Activated T-cell treated with anti-CD3 and anti-CD28 coated beads for 24 hours (primary cell): ENCODE results near the gene CELA3A.
"Not testable (repeated sequence)": the region's sequence is repeated elsewhere in the genome, so short reads cannot be mapped to it uniquely, and the experiment has no call there.

Source experiments
- DNase-seq: peaks from one replicate; pipeline ENCODE4 v3.0.0-alpha.2; 2020; ENCODE audit warnings: low read depth

The CELA3A gene

DNA sequence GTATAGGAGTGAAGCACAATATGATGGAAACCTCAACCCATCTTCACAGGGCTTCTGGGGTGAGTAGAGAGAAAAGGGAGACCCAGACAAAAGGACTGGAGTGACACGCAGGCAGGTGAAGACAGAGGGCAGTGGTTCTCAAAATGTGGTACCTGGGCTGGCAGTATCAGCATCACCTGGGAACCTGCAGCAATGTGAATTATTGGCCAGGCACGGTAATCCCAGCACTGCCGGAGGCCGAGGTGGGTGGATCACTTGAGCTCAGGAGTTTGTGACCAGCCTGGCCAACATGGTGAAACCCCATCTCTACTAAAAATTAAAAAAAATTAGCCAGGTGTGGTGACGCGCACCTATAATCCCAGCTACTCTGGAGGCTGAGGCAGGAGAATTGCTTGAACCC is 19.3 kb upstream of the CELA3A start:
- not testable (repeated sequence) for DNase-seq

DNA sequence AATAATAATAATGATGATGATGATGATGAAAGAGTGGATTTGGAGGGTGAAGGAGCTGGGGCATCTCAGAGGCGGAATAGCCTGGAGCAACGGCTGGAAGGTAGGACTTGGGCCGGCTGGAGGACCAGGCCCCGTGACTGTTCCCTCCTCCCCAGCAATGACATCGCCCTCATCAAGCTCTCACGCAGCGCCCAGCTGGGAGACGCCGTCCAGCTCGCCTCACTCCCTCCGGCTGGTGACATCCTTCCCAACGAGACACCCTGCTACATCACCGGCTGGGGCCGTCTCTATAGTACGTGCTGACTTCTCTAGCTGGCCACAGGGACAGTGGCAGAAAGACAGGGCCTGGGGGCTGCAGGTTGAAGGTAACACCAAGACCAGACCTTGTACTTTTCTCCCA is 17.9 kb upstream of the CELA3A start:
- not testable (repeated sequence) for DNase-seq

DNA sequence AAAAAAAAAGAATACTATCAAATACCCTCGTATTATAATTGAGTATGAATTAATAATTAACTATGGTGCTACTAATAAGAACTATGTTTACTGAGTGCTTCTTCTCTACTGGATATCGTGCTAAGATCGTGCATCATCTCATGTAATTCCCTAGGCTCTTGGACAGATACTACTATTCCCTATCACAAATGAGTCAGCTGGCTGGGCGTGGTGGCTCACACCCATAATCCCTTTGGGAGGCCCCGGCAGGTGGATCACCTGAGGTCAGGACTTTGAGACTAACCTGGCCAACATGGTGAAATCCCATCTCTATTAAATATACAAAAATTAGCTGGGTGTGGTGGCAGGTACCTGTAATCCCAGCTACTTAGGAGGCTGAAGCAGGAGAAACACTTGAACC is 15.6 kb upstream of the CELA3A start:
- DNase-seq = not testable (repeated sequence)

DNA sequence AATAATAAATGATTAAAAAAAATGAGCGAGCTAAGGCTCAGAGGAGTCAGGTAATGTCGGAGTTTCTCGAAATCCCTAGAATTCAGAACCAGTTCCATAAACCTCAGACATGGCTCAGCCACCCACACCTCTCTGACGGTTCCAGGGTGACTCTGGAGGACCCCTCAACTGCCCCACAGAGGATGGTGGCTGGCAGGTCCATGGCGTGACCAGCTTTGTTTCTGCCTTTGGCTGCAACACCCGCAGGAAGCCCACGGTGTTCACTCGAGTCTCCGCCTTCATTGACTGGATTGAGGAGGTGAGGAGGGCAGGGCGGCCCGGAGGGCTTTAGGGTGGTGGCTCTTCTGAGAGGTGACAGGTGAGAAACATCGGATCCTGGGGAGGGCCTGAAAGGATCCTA is 15.1 kb upstream of the CELA3A start:
- not testable (repeated sequence) for DNase-seq

DNA sequence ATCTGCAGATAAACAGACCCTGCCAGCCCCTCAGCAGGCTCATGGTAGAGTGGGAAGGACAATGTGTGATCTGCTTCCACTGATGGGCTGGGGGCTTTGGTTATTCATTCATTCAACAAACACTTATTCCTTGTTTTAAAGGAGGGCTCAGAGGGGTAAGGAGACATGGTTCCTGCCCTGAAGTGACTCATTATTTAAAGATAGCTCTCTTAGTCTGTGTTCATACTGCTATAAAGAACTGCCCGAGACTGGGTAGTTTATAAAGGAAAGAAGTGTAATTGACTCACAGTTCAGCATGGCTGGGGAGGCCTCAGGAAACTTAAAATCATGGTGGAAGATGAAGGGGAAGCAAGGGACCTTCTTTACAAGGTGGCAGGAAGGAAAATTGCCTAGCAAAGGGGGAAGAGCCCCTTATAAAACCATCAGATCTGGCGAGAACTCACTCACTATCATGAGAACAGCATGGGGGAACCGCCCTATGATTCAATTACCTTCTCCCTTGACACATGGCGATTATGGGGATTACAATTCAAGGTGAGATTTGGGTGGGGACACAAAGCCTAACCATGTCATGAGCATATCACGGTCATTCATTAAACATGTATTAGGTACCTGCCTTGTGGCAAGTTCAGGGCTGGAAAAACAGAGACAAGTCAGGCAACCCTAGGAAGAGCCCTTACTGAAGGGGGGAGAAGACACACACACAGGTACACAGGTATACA is 11.6 kb upstream of the CELA3A start:
- not testable (repeated sequence) for DNase-seq

DNA sequence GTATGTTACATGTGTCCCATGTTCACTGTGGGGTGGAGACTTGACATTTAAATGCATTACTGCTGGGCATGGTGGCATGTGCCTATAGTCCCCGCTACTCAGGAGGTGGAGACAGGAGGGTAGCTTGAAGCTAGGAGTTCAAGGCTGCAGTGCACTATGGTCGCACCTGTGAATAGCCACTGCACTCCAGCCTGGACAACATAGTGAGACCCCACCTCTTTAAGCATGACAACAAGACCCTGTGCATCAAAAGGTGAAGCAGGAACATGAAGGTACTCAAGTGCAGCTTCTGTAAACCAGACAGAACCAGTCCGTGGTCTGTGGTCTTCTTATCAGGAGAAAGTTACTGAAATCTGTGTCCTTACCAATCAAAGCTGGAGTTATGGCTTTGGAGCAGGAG is 9.3 kb upstream of the CELA3A start:
- DNase-seq = not testable (repeated sequence)

DNA sequence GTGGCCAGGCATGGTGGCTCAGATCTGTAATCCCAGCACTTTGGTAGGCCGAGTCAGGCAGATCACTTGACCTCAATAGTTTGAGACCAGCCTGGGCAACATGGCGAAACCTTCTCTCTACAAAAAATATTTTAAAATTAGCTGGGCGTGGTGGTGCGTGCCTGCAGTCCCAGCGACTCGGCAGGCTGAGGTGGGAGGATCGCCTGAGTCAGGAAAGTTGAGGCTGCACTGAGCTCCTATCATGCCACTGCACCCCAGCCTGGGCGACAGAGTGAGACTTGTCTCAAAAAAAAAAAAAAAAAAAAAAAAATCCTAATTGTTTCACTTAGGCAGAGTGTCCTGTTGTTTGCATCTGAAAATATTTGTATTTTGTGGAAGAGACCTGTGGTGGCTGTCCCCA is 6.7 kb upstream of the CELA3A start:
- not testable (repeated sequence) for DNase-seq

DNA sequence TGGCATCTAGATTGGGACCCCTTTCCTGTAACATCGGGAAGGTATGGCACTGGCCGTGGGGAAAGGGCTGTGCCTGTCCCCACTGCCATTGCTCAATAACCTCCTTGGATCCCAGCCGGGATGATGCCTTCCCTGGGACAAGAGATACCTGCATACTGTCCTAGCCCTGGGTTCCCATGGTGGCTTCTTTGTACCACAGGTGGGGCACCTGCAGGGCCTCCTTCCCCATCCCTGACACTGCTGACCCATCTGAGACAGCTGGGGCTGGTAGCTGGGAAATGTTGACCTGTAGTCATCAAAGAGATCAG is 4.8 kb upstream of the CELA3A start:
- DNase-seq = not testable (repeated sequence)

DNA sequence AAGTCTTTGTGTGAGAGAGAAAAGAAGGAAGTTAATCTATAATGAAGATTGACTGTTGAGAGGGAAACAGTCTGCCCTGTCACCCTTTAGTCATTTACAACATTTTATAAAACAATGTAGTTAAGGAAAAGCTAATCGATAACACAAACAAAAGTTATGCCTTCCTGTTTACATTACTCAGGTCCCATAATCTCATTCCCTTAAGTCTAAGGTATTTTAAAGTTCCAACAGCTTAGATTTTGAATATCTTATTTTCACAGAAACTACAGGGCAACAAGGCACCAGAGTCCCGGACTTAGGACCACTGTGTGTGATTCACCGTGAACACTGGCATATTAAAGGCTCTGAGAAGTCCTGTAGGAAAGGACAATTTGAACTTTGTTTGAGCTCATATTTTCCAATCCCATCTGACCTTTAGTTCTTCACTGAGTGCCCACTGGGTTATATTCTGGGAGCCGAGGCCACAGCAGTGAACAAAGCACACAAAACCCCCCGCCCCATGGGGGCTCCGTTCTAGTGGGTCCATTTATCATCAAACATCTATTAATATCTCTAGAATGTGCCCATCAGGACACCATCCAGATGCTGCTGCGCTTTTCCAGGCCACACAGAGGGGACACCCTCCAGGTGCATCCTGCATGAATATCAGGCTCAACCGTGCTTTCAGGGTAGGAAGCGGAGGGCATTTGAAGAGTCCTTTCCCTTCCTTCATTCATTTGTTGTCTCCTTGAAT is 3.4 kb upstream of the CELA3A start:
- not testable (repeated sequence) for DNase-seq

DNA sequence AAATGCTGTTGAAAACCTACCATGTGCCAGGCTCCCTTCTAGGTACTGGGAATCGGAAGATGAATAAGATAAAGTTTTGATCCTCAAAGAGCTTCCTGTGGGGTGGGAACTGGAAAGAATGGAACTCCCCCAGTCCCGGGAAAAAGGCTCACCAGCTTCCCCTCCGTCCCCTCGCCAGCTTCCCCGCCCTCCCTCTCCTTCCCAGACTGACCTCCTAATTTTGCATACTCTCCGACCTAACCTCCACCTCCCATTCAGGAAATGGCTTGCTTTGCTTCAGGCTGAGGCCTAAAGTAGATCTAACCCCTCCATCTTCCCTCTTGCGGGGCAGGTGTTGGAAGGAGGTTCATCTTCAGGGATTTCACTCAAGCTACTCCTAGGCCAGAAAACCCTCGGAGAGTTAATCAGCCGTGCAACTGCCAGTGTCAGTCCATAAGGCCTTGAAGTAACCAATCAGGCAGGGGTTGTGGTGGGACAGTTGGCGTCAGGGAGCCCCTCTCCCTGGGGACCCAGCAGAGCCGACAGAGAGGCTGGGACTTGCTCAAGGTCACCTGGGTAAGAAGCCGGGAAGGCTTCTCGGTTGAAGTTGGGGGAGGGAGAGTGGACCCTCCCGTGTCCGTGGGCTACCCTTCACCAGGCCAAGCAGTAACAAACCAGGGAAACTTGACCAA is 2.7 kb upstream of the CELA3A start:
- DNase-seq = not testable (repeated sequence)

DNA sequence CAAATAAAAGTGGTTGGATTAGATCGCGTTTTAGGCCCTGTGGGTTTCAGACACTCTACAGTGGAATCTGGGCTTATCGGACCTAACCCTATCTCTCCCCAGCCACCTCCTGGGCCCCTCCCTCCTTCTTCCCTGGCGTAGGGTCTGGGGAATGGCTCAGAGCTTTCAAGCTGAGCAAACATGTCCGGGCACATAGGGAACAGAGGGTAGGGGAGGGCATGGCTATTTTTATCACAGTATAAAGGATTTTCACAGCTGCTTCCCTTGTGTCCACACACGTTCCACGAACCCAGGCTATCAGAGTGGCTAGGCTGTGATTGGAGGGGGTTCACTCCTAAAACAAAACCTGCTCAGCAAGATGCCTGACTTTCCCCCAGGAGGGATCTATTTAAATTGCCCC is 1.8 kb upstream of the CELA3A start:
- not testable (repeated sequence) for DNase-seq

DNA sequence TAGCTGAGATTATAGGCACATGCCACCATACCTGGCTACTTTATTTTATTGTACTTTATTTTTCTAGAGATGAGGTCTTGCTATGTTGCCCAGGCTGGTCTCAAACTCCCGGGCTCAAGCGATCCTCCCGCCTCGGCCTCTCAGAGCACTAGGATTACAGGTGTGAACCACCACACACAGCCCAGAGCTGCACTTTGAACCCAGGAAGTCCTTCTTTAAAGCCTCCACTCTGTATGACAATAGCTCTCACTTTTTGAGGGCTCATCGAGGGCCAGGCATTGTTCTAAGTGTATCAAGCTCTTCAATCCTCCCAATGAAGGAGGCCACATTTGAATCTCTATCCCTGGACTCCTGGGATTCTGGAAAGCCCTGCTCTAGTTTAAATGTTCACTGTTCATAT is 1.0 kb downstream of the CELA3A start:
- DNase-seq = not testable (repeated sequence)

DNA sequence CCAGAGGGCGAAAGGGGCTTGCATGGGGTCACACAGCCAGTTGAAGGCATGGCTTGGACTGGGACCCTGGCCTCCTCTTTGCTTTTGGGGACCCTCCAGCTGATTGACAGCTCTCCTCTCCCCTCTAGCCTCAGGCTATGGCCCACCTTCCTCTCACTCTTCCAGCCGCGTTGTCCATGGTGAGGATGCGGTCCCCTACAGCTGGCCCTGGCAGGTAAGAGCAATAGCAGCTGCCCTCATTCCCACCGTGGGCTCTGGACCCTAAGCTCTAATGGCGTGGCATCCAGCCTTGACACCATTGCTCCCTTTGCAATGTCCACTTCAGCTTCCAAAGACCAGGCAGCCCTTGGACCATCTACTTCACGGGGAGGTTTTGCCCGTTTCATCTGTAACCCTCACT is 1.4 kb downstream of the CELA3A start:
- DNase-seq = not testable (repeated sequence)

DNA sequence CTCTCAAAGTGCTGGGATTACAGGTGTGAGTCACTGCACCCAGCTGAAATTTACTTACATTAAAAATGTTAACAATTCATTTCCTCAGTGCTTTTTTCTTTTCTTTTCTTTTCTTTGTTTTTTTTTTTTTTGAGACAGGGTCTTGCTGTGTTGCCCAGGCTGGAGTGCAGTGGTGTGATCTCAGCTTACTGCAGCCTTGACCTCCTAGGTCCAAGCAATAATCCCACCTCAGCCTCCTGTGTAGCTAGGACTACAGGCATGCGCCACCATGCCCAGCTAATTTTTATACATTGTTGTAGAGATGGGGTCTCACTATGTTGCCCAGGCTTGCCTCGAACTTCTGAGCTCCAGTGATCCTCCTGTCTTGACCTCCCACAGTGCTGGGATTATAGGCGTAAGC is 2.5 kb downstream of the CELA3A start:
- DNase-seq = not testable (repeated sequence)

DNA sequence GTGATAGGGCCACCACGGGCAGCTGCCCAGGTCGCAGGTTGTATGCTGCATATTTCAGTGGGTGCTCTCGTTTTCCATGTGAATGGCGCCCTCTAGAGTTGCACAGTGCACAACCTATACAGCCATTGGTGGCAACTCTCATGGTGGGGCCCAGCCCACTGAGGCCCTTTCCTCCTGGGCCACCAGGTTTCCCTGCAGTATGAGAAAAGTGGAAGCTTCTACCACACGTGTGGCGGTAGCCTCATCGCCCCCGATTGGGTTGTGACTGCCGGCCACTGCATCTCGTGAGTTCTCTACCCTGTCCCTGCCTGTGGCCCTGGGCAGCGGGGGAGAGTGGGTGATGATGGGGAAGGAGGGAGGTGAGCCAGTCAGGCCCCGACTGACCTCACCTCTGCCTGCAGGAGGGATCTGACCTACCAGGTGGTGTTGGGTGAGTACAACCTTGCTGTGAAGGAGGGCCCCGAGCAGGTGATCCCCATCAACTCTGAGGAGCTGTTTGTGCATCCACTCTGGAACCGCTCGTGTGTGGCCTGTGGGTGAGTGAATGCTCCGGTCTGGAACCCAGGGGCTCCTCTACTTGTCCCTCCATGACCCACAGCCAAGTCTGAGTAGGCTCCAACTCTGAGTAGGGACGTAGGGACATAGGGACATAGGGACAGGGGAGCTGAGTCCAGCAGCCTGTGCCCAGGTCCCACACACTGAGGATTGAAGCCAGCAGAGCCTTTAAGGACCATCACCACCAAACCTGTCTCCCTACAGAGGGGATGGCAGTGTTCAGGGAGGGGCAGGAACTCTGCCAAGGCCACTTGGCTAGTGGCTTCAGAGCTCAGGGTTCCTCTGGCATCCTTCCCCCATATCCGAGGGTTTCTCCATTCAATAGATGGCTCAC is 4.0 kb downstream of the CELA3A start:
- DNase-seq = not testable (repeated sequence)

DNA sequence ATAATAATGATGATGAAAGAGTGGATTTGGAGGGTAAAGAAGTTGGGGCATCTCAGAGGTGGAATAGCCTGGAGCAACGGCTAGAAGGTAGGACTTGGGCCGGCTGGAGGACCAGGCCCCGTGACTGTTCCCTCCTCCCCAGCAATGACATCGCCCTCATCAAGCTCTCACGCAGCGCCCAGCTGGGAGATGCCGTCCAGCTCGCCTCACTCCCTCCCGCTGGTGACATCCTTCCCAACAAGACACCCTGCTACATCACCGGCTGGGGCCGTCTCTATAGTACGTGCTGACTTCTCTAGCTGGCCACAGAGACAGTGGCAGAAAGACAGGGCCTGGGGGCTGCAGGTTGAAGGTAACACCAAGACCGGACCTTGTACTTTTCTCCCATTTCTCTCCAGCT is 5.3 kb downstream of the CELA3A start:
- DNase-seq = not testable (repeated sequence)

DNA sequence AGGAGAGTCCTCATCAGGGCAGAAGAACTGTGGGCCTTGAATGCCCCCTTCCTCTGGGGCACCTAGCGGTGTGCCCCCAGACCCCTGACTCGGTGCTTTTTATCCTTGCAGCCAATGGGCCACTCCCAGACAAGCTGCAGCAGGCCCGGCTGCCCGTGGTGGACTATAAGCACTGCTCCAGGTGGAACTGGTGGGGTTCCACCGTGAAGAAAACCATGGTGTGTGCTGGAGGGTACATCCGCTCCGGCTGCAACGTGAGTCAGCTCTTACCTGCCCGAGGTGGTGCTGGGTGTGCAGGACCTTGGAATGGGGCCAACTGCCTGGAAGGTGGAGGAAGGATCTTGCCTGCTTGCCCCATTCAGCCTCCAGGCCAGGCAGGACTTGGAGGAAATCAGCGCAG is 5.8 kb downstream of the CELA3A start:
- DNase-seq = not testable (repeated sequence)

DNA sequence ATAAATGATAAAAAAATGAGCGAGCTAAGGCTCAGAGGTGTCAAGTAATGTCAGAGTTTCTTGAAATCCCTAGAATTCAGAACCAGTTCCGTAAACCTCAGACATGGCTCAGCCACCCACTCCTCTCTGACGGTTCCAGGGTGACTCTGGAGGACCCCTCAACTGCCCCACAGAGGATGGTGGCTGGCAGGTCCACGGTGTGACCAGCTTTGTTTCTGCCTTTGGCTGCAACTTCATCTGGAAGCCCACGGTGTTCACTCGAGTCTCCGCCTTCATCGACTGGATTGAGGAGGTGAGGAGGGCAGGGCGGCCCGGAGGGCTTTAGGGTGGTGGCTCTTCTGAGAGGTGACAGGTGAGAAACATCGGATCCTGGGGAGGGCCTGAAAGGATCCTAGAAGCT is 8.1 kb downstream of the CELA3A start:
- DNase-seq = not testable (repeated sequence)

DNA sequence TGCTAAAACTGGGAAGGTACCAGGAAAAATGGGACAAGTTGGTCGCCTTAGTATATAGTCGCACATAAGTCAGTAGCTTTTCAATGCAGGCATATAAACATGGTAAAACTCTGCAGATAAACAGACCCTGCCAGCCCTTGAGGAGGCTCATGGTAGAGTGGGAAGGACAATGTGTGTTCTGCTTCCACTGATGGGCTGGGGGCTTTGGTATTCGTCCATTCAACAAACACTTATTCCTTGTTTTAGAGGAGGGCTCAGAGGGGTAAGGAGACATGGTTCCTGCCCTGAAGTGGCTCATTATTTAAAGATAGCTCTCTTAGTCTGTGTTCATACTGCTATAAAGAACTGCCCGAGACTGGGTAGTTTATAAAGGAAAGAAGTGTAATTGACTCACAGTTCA is 11.3 kb downstream of the CELA3A start:
- DNase-seq = not testable (repeated sequence)

DNA sequence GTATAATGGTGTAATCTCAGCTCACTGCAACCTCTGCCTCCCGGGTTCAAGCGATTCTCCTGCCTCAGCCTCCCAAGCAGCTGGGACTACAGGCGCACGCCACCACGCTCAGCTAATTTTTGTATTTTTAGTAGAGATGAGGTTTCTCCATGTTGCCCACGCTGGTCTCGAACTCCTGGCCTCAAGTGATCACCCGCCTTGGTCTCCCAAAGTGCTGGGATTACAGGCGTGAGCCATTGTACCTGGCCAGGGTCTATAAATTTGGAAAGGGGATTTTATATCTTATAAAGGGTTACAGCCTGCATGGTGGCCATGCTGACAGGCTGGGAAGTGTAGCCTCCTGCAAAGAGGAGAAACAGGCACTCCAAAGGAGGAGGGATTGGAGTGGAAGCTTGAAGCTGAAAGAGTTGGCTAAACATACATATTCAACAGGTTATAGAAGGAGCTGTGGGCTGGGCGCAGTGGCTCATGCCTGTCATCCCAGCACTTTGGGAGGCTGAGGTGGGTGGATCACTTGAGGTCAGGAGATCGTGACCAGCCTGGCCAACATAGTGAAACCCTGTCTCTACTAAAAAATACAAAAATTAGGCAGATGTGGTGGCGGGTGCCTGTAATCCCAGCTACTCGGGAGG is 13.2 kb downstream of the CELA3A start:
- not testable (repeated sequence) for DNase-seq
